MCF 10A (cell line): ENCODE results near the gene PGA3. TPM values are rescaled to one million over a fixed set of nuclear protein-coding genes. Genes with fewer than 3 reads are reported as not detected.
"Not testable (repeated sequence)": the region's sequence is repeated elsewhere in the genome, so short reads cannot be mapped to it uniquely, and the experiment has no call there.

Experiments
- Bru-seq: library from RNA; stranded (reverse); fragments of 400-500 nt; gene quantifications from one replicate; lab custom pipeline; 2021; lab: Mats Ljungman, UMichigan
- BruChase-seq, 2 experiments: library from RNA; stranded (reverse); fragments of 400-500 nt; gene quantifications; one replicate each; lab custom pipeline; 2021; lab: Mats Ljungman, UMichigan
- BruUV-seq: library from RNA; stranded (reverse); fragments of 400-500 nt; replicated peaks from 2 replicates; lab custom pipeline; 2021; lab: Mats Ljungman, UMichigan
- CTCF ChIA-PET: fragments of 300-600 bp; sonication (Branson Sonifier 250); formaldehyde crosslinking; extraction: SDS; loops from one replicate; lab custom pipeline; 2021; ENCODE audit warnings: antibody characterized with exemption, inconsistent platforms; lab: Yijun Ruan, JAX
- POLR2A ChIA-PET: fragments of 300-600, 350-650 bp; sonication (Branson Sonifier 250); formaldehyde crosslinking; extraction: SDS; loops from one replicate; lab custom pipeline; 2020; ENCODE audit warnings: antibody characterized with exemption, inconsistent platforms; lab: Yijun Ruan, JAX
- DNase-seq: peaks from one replicate; pipeline ENCODE4 v3.0.0-alpha.2; 2018; ENCODE audit not compliant: unreplicated experiment
- H3K27ac Mint-ChIP-seq: one replicate; pipeline ENCODE4 v1.8.0; 2022; ENCODE audit warnings: mild to moderate bottlenecking, low read depth, mixed read lengths; ENCODE audit not compliant: unreplicated experiment
- H3K27me3 Mint-ChIP-seq: one replicate; pipeline ENCODE4 v1.8.0; 2022; ENCODE audit warnings: mixed read lengths; ENCODE audit not compliant: insufficient read depth, unreplicated experiment
- H3K36me3 Mint-ChIP-seq: one replicate; pipeline ENCODE4 v1.8.0; 2022; ENCODE audit warnings: mild to moderate bottlenecking, moderate library complexity, mixed read lengths; ENCODE audit not compliant: insufficient read depth, unreplicated experiment
- H3K4me1 Mint-ChIP-seq: one replicate; pipeline ENCODE4 v1.8.0; 2022; ENCODE audit warnings: mixed read lengths; ENCODE audit not compliant: insufficient read depth, unreplicated experiment
- H3K4me3 Mint-ChIP-seq: one replicate; pipeline ENCODE4 v1.8.0; 2022; ENCODE audit warnings: mild to moderate bottlenecking, moderate library complexity, mixed read lengths; ENCODE audit not compliant: unreplicated experiment
- H3K9me3 Mint-ChIP-seq: one replicate; pipeline ENCODE4 v1.8.0; 2022; ENCODE audit warnings: mixed read lengths; ENCODE audit not compliant: unreplicated experiment
- CTCF ChIP-seq: fragments of 200-600 bp; IDR thresholded peaks from one replicate; pipeline ENCODE4 v1.8.0; 2022; ENCODE audit warnings: antibody characterized with exemption, mild to moderate bottlenecking; ENCODE audit not compliant: unreplicated experiment
- intact Hi-C: fragments of 100-400 bp; cut with micrococcal nuclease; formaldehyde crosslinking; loops from 2 replicates; pipeline ENCODE4 v1.14.1; 2022
- long read RNA-seq: library from polyadenylated mRNA; stranded (forward); transcript quantifications from one replicate; pipeline ENCODE4 v2.0.0, GENCODE V29; 2022
- total RNA-seq: library from RNA; stranded (reverse); gene quantifications from 2 replicates; pipeline ENCODE4 v1.2.3, GENCODE V29; 2022

The PGA3 gene
- total RNA-seq, result not detected in 2 replicates
- Bru-seq, nascent RNA, result not detected
- not detected for BruChase-seq, experiment 1, labeled RNA remaining after a 6-hour chase
- not detected for BruChase-seq, experiment 2, labeled RNA remaining after a 2-hour chase
- long read RNA-seq, result 0 reads

GRCh38 chr11:61202950-61203746 lies at the start of gene PGA3:
TSS of gene PGA3 (plus strand) at chr11:61203515. CDS start at chr11:61203565, 50 bp downstream.
- BruUV-seq, H3K4me3 Mint-ChIP-seq, H3K36me3 Mint-ChIP-seq, H3K27ac Mint-ChIP-seq, DNase-seq, POLR2A ChIA-PET, H3K9me3 Mint-ChIP-seq, intact Hi-C loops, H3K4me1 Mint-ChIP-seq: not testable (repeated sequence)
- H3K27me3 Mint-ChIP-seq, result peaks cover 54% of the 10 kb centered on the region
- CTCF ChIA-PET, result interaction anchor here (0.6 to 0.7 kb wide), 2 partner anchors 47 to 433 kb away, joined by 3 to 4 read pairs; no protein-coding TSS in a partner anchor

GRCh38 chr11:61153593-61154095 lies 49.7 kb upstream of the PGA3 start:
- no TSS peak for BruUV-seq
- CTCF ChIA-PET, result interaction anchor here (0.7 to 2.0 kb wide), 9 partner anchors 14 to 1108 kb away, joined by 3 to 10 read pairs (median 5); no protein-coding TSS in a partner anchor
- no peak for TF ChIP-seq CTCF

DNA sequence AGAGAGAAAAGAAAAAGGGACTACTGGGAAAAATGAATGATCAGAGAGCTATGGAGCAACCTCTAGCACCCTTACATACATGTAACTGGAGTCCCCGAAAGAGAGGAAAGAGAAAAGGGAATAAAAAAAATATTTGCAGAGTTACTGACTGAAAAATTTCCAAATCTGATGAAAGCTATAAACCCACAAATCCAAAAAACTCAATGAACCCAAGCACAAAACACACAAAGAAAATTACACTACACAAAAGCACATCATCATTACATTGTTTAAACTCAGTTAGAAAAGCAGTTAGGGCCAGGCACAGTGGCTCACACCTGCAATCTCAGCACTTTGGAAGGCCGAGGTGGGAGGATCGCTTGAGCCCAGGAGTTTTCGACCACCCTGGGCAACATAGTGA lies 48.8 kb upstream of the PGA3 start:
- Mint-ChIP-seq H3K4me3 (no peak overlapping the region), H3K27me3 (no peaks in the 10 kb centered on the region), H3K9me3 (peaks cover 30% of the 10 kb centered on the region), H3K27ac (peak overlapping the region; percentile 87), H3K4me1 (peaks cover 45% of the 10 kb centered on the region), H3K36me3 (peaks cover 17% of the 10 kb centered on the region)
- no peak for DNase-seq
- ChIA-PET CTCF (interaction anchor here (0.7 to 2.0 kb wide), 4 partner anchors 25 to 1109 kb away, joined by 3 to 10 read pairs (median 5); no protein-coding TSS in a partner anchor), POLR2A (no interaction called here)
- intact Hi-C loops, result no loop called here
- no TSS peak for BruUV-seq
- no peak for TF ChIP-seq CTCF

More at GRCh38 chr11:61153593-61154095, 49.7 kb upstream of the PGA3 start:
- peaks cover 39% of the 10 kb centered on the region for H3K4me1 Mint-ChIP-seq
- POLR2A ChIA-PET, result no interaction called here
- H3K27me3 Mint-ChIP-seq, result no peaks in the 10 kb centered on the region
- peaks cover 30% of the 10 kb centered on the region for H3K9me3 Mint-ChIP-seq
- intact Hi-C loops, result no loop called here
- H3K4me3 Mint-ChIP-seq, result peak overlapping the region; percentile 26
- H3K36me3 Mint-ChIP-seq, result peaks cover 18% of the 10 kb centered on the region
- peak overlapping the region; percentile 87 for H3K27ac Mint-ChIP-seq
- no peak for DNase-seq

- Mint-ChIP-seq H3K4me1 (peaks cover 46% of the 10 kb centered on the region), H3K27me3 (no peaks in the 10 kb centered on the region), H3K9me3 (peaks cover 30% of the 10 kb centered on the region), H3K4me3 (no peak overlapping the region), H3K27ac (no peak overlapping the region), H3K36me3 (peaks cover 11% of the 10 kb centered on the region)
- BruUV-seq, result no TSS peak
- CTCF ChIA-PET, result interaction anchor here (1.0 kb wide), 1 partner anchor 324 kb away, joined by 5 read pairs; no protein-coding TSS in a partner anchor
- intact Hi-C loops, result no loop called here
- POLR2A ChIA-PET, result interaction anchor here (1.0 kb wide), 1 partner anchor 240 kb away, joined by 4 read pairs; no protein-coding TSS in a partner anchor
- DNase-seq, result no peak
- no peak for TF ChIP-seq CTCF
Observed at GRCh38 chr11:61155312-61155711, 48.0 kb upstream of the PGA3 start.
